ENCODE data around the gene ACOX2. TPM values are rescaled to one million over a fixed set of nuclear protein-coding genes. Genes with fewer than 3 reads are reported as not detected.
A peak's percentile ranks its signal among the peaks of the same experiment; 100 is the strongest.

Gene ACOX2
- total RNA-seq, 1 experiment from 2014 or later, result 7.2 TPM

DNA sequence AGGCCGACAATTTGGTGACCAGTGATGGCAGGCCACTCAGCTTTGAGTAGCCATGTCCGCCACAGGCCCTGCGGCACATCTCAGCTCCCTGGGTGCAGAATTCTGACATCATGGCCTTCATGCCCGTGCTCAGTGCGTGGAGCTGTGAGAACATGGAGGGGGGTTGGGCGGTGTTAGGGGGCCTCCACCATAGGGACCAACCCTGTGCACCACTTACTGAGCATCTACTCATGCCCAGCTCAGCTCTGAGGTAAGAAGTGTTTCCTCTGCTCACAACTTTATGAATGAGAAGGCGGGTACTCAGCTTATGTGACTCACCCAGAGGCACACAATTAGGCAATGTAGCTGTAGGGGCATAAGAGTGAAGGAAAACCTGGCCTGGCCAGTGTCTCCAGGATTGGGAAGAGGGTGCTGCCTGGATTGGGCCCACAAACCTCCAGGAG lies 10.5 kb downstream of the ACOX2 start:
- TF ChIP-seq EZH2 (IDR thresholded peaks at IDR 0.05; ENCODE audit: borderline replicate concordance, low read depth, low read length, poor library complexity, severe bottlenecking) (no peak), CTCF (conservative IDR thresholded peaks at IDR 0.05; ENCODE audit: low read depth, low read length) (no peak)
- ChIA-PET POLR2A (ENCODE audit: low non-redundant PET) (no interaction called here), CTCF (no interaction called here)
- Histone ChIP-seq H3K9me3 (ENCODE audit: low read depth, low read length, poor library complexity, severe bottlenecking) (no peaks in the 10 kb centered on the region), H3K27ac (ENCODE audit: low read depth, low read length, poor library complexity, severe bottlenecking) (no peak overlapping the region), H3K27me3 (replicated peaks; ENCODE audit: insufficient read depth, low read depth, low read length, poor library complexity) (no peaks in the 10 kb centered on the region), H3K36me3 (ENCODE audit: insufficient read depth, low read length, poor library complexity, severe bottlenecking) (no peaks in the 10 kb centered on the region), H3K4me3 (ENCODE audit: low read depth, low read length, poor library complexity, severe bottlenecking) (no peak overlapping the region), H3K4me1 (ENCODE audit: insufficient read depth, low read length, poor library complexity, severe bottlenecking) (peaks cover 24% of the 10 kb centered on the region)
- no TSS peak for BruUV-seq (replicated peaks)
- intact Hi-C loops (cut with micrococcal nuclease; ENCODE audit: unreplicated experiment), result loop anchor here (5.0 kb wide), 2 partner anchors 34 to 219 kb away; partner anchors contain the start of genes HTD2, KCTD6 and RPP14
- peak; percentile 87 for DNase-seq (ENCODE audit: low spot score)

DNA sequence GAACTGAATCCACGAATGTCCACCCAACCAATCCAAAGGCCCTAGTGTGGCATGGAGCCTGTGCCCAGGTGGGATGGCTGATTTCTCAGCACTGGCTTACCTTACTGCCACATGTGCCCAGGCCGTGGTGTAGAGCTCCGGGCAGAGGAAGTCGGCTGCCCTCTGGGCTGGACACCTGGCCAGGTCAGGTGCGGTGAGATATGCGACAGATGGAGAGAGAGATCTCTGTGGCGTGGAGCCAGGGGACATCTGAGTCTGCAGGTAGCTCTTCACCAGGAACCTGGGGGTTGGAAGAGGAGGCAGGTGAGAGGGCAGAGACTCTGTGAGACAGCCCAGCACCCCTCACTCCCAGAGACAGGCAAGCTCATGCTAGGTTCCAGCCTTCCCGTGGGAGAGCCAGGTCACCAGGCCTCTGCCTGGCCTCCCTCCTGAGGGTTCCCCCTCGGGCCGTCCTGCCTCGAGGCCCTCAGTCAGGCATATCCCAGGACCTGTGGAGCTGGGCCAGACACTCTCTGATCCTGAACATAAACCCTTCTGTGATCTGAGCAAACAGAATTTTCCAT lies 12.6 kb downstream of the ACOX2 start:
- H3K27me3 ChIP-seq (replicated peaks; ENCODE audit: insufficient read depth, low read depth, low read length, poor library complexity), result no peaks in the 10 kb centered on the region
- H3K4me3 ChIP-seq (ENCODE audit: low read depth, low read length, poor library complexity, severe bottlenecking), result no peak overlapping the region
- H3K27ac ChIP-seq (ENCODE audit: low read depth, low read length, poor library complexity, severe bottlenecking), result no peak overlapping the region
- no peak for TF ChIP-seq CTCF (conservative IDR thresholded peaks at IDR 0.05; ENCODE audit: low read depth, low read length)
- no peak for TF ChIP-seq EZH2 (IDR thresholded peaks at IDR 0.05; ENCODE audit: borderline replicate concordance, low read depth, low read length, poor library complexity, severe bottlenecking)
- POLR2A ChIA-PET (ENCODE audit: low non-redundant PET), result interaction anchor here (0.7 kb wide), 1 partner anchor 18 kb away, joined by 3 read pairs; no protein-coding TSS in a partner anchor
- CTCF ChIA-PET, result no interaction called here
- H3K36me3 ChIP-seq (ENCODE audit: insufficient read depth, low read length, poor library complexity, severe bottlenecking), result no peaks in the 10 kb centered on the region
- no TSS peak for BruUV-seq (replicated peaks)
- no peaks in the 10 kb centered on the region for H3K9me3 ChIP-seq (ENCODE audit: low read depth, low read length, poor library complexity, severe bottlenecking)
- intact Hi-C loops (cut with micrococcal nuclease; ENCODE audit: unreplicated experiment), result no loop called here
- no peak for DNase-seq (ENCODE audit: low spot score)
- peaks cover 23% of the 10 kb centered on the region for H3K4me1 ChIP-seq (ENCODE audit: insufficient read depth, low read length, poor library complexity, severe bottlenecking)

GRCh38 chr3:58522759-58523425 lies 14.1 kb downstream of the ACOX2 start:
- H3K36me3 ChIP-seq (ENCODE audit: insufficient read depth, low read length, poor library complexity, severe bottlenecking), result no peaks in the 10 kb centered on the region
- ChIA-PET POLR2A (ENCODE audit: low non-redundant PET) (no interaction called here), CTCF (no interaction called here)
- no peak for TF ChIP-seq CTCF (conservative IDR thresholded peaks at IDR 0.05; ENCODE audit: low read depth, low read length)
- no peak for TF ChIP-seq EZH2 (IDR thresholded peaks at IDR 0.05; ENCODE audit: borderline replicate concordance, low read depth, low read length, poor library complexity, severe bottlenecking)
- DNase-seq (ENCODE audit: low spot score), result no peak
- no peak overlapping the region for H3K27ac ChIP-seq (ENCODE audit: low read depth, low read length, poor library complexity, severe bottlenecking)
- no TSS peak for BruUV-seq (replicated peaks)
- no peaks in the 10 kb centered on the region for H3K9me3 ChIP-seq (ENCODE audit: low read depth, low read length, poor library complexity, severe bottlenecking)
- H3K27me3 ChIP-seq (replicated peaks; ENCODE audit: insufficient read depth, low read depth, low read length, poor library complexity), result no peaks in the 10 kb centered on the region
- H3K4me3 ChIP-seq (ENCODE audit: low read depth, low read length, poor library complexity, severe bottlenecking), result no peak overlapping the region
- intact Hi-C loops (cut with micrococcal nuclease; ENCODE audit: unreplicated experiment), result no loop called here
- H3K4me1 ChIP-seq (ENCODE audit: insufficient read depth, low read length, poor library complexity, severe bottlenecking), result peaks cover 12% of the 10 kb centered on the region

Data from A673 (cell line).